GM21737 (cell line): ENCODE results near the gene XKRX.
A peak's percentile ranks its signal among the peaks of the same experiment; 100 is the strongest.

Experiments used
- ATAC-seq: cut with Tn5 transposase; IDR thresholded peaks from one replicate; pipeline ENCODE4 v1.9.1; 2021; ENCODE audit warnings: mild to moderate bottlenecking, moderate library complexity; ENCODE audit not compliant: unreplicated experiment

The XKRX gene

GRCh38 chrX:100928660-100929613 is at the start of gene XKRX:
XKRX (minus strand) TSS chrX:100928917; CDS start chrX:100928304, 613 bp downstream.
- ATAC-seq: no peak

- no peak for ATAC-seq
Measured at GRCh38 chrX:100976211-100976610, 47.5 kb upstream of the XKRX start.

- ATAC-seq: no peak
Measured at GRCh38 chrX:100975212-100975611, 46.5 kb upstream of the XKRX start.

- no peak for ATAC-seq
Measured at GRCh38 chrX:100973411-100973810, 44.7 kb upstream of the XKRX start.

GRCh38 chrX:100969936-100970335 is 41.2 kb upstream of the XKRX start:
- ATAC-seq: no peak

- ATAC-seq: no peak
Measured at GRCh38 chrX:100969408-100969807, 40.7 kb upstream of the XKRX start, which contains the start of gene ARL13A. ARL13A (plus strand) TSS chrX:100969708; CDS start chrX:100973690, 3,982 bp downstream.

GRCh38 chrX:100964362-100964761 is 35.6 kb upstream of the XKRX start:
- no peak for ATAC-seq

GRCh38 chrX:100962811-100963210 is 34.1 kb upstream of the XKRX start:
- ATAC-seq: no peak

GRCh38 chrX:100948557-100948956 is 19.8 kb upstream of the XKRX start:
- no peak for ATAC-seq

- ATAC-seq: no peak
Measured at GRCh38 chrX:100946299-100946927, 17.7 kb upstream of the XKRX start.

- ATAC-seq: no peak
Measured at GRCh38 chrX:100944601-100945000, 15.9 kb upstream of the XKRX start.

GRCh38 chrX:100939333-100939732 is 10.6 kb upstream of the XKRX start:
- ATAC-seq: no peak

- no peak for ATAC-seq
Measured at GRCh38 chrX:100935767-100936166, 7.0 kb upstream of the XKRX start.

- peak; percentile 33 for ATAC-seq
Measured at GRCh38 chrX:100931925-100932285, 3.2 kb upstream of the XKRX start.

- peak; percentile 57 for ATAC-seq
Measured at GRCh38 chrX:100931218-100931924, 2.7 kb upstream of the XKRX start.

GRCh38 chrX:100926453-100926852 is 2.3 kb downstream of the XKRX start:
- ATAC-seq: no peak

- ATAC-seq: no peak
Measured at GRCh38 chrX:100924375-100924774, 4.3 kb downstream of the XKRX start.

- no peak for ATAC-seq
Measured at GRCh38 chrX:100915562-100915961, 13.2 kb downstream of the XKRX start.

- ATAC-seq: no peak
Measured at GRCh38 chrX:100913111-100913510, 15.6 kb downstream of the XKRX start.

- no peak for ATAC-seq
Measured at GRCh38 chrX:100911731-100912130, 17.0 kb downstream of the XKRX start.

GRCh38 chrX:100905620-100906019 is 23.1 kb downstream of the XKRX start:
- ATAC-seq: no peak
